Raji (cell line): ENCODE data around the gene CELF1.

Source experiments
- POLR2A ChIP-seq: IDR thresholded peaks from 2 replicates; pipeline ENCODE4 v1.6.1; 2011; ENCODE audit warnings: low read depth, low read length, control low read depth; ENCODE audit not compliant: insufficient read depth

The CELF1 gene

GRCh38 chr11:47507563-47508239 is 45.2 kb downstream of the CELF1 start:
- TF ChIP-seq POLR2A, result no peak

GRCh38 chr11:47506795-47507562 is 46.0 kb downstream of the CELF1 start:
- TF ChIP-seq POLR2A, result no peak

DNA sequence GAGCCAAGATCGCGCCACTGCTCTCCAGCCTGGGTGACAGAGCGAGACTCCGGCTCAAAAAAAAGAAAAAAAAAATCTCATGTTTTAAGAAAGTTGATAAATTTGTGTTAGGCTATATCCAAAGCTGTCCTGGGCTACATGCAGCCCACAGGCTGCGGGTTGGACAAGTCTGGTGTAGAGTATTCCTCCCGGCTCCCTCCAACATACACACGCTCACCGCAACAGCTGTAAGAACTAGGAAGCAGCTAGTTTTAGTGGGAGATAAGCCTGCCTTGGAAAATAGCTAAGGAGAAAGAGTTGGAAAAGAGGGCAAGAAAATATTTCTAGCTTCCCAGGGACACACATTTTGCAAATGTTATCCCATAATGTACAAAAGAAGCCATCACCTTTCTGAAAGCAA is 46.6 kb downstream of the CELF1 start:
- no peak for TF ChIP-seq POLR2A

- no peak for TF ChIP-seq POLR2A
Measured at GRCh38 chr11:47504910-47505309, 48.0 kb downstream of the CELF1 start.

GRCh38 chr11:47503227-47503626 is 49.7 kb downstream of the CELF1 start:
- TF ChIP-seq POLR2A, result no peak

DNA sequence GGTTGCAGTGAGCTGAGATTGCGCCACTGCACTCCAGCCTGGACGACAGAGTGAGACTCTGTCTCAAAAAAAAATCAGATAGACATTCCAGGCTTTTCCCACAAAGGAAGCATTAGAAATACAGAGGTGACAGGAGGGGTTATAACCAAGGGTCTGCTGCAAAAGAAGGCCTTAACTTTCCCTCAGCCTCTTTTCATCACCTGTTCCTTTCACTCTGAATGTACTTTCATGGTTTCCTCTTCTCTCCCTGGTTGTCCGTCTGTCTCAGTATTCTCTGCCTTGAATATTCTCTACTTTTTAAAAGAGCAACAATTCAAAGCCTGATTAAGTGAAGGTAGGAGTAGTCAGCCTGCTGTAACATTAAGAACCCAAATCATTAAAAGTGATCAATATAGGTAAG is 50.2 kb downstream of the CELF1 start:
- no peak for TF ChIP-seq POLR2A

DNA sequence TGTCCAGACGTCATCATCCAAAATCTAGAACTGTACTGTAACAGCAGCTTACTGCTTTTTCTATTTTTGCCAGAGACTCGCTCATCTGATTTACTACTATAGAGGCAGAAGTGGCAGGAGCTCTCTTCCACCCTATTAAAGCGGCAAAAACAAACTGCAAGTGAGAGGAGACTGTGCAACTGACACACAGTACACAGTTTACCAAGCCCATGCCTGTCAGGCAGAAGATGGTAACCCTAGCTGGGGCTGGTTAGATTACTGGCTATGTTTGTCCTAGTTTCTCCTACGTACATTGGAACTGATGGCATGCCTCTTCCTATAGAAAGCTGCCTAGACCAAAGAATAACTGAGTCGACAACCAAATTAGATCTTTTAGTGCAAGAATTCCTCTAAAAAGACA is 51.8 kb downstream of the CELF1 start:
- no peak for TF ChIP-seq POLR2A

- TF ChIP-seq POLR2A, result no peak
Measured at GRCh38 chr11:47500121-47500520, 52.8 kb downstream of the CELF1 start.

- no peak for TF ChIP-seq POLR2A
Measured at GRCh38 chr11:47499614-47500013, 53.3 kb downstream of the CELF1 start.

DNA sequence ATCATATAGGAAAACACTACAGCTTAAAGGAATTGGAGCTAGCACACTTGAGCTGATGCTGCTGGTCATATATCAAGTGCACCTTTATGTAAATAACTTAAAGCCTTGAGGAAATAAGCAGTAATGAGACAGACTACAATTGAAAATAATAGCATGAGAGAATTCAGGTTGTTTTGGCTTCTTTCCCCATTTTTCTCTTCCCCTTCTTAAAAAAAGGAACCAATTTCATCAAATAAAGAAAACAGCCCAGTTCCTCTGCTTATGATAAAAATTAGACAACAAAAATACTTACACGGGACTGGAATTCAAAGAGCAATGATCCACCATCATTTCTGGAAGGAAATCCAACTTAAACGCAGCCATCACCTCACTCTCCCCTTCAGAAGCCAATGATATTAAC is 53.8 kb downstream of the CELF1 start:
- TF ChIP-seq POLR2A, result no peak

DNA sequence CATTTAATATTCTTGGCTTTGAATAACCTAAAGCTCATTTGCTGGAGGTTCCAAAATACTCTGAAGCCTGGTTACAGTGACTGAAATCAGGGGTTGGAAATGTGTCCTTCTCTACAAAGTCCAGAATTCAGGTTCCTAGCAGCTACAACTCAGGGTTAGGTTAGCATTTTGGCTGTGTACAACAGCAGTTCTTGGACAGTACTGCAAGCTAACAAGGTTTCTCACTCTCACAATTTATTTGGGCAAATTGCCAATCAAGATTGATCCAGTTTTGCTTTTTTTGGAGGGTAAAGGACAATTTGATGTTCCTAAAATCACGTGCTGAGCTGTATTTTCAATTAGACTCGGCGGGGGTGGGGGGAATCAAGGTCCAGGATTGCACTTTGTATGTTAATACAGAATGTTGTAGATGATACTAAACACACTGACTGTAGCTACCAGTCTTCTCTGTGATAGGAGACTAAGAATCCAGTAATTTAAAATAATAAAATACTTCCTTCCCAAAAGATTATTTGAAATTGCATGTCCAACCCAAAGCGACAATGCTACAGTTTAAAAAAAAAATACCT is 54.3 kb downstream of the CELF1 start:
- no peak for TF ChIP-seq POLR2A

- TF ChIP-seq POLR2A, result no peak
Measured at GRCh38 chr11:47498149-47498548, 54.8 kb downstream of the CELF1 start.

- no peak for TF ChIP-seq POLR2A
Measured at GRCh38 chr11:47496808-47497207, 56.1 kb downstream of the CELF1 start.

DNA sequence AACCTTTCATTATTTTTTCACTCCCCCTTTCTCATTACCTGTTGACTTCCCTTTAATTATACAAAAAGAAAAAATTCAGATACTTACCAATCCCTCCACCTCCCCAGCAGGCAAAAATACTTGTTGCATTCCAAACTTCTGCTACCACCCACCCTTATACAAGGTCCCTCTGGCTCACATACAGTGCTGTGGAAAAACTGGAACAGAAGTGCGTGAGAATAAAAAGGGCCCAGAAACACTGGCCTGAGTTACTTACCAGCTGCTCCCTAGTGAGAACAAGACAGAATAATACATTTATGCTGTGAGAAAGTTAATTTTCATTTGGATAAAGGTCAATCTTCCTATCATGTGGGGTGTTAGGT is 57.1 kb downstream of the CELF1 start:
- TF ChIP-seq POLR2A, result no peak

DNA sequence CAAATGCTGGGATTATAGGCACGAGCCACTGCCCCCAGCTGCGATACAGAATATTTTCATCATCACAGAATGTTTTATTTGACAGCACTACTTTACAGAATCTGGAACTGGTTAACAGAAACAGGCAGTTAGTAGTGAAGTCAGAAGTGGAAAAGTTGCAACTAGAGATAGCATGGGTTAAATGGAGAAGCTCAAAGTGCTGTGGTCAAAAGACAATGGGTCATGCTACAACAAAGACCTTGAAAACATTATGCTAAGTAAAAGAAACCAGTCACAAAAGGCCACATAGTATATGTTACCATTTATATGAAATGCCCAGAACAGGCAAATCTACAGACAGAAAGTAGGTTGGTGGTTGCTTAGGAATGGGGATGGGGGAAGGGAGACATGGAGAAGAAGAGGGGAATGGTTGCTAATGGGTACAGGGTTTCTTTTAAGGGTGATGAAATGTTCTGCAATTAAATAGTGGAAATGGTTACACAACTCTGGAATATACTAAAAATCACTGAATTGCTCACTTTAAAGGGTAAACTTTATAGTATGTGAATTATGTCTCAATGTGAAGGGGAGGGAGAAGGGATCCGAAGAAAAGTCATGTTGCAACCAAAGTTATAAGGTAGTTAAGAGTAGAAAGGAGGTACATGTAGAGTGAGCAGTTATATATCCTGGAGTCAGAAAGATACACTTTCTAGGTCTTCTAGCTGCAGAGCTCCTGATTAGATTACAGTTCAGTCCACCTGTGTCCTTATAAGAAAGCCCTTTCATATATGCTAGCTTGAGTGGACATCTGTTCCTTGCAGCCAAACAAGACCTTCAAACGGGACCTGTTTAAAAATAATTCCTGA is 57.7 kb downstream of the CELF1 start:
- TF ChIP-seq POLR2A, result no peak
